KG1 (cell line): Measurements from ENCODE around the gene HRAS.

Experiments used
- DNase-seq: peaks from one replicate; lab custom pipeline; 2025; lab: John Stamatoyannopoulos, UW

The HRAS gene

DNA sequence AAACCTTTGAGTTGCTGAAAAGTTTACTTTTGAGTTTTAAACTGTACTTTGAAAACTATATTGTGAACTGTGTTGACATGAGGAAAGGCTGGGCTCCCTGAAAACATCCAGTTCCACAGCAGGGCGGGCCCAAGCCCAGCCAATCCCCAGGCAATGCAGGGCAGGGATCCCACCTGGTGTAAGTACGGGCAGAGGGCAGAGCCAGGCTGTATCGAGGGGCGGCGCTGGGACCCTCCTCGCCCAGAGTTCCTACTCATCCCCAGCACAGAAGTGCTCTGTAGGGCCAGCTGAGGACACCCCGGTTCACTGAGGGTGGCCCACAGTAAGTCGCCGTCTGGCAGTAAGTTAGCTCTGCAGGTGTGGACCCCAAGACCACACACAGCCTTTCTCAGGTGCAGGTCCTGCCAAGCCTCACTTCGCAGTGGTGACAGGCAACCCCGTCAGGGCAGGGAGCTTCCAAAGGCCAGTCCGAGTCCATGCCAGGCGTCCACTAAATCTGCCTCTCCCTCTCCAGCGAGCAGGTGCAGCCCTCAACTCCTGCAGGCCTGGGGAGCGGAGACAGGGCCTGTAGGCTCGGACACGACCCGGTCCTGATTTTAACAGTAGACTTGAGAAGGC is 31.7 kb upstream of the HRAS start:
- no peak for DNase-seq

DNA sequence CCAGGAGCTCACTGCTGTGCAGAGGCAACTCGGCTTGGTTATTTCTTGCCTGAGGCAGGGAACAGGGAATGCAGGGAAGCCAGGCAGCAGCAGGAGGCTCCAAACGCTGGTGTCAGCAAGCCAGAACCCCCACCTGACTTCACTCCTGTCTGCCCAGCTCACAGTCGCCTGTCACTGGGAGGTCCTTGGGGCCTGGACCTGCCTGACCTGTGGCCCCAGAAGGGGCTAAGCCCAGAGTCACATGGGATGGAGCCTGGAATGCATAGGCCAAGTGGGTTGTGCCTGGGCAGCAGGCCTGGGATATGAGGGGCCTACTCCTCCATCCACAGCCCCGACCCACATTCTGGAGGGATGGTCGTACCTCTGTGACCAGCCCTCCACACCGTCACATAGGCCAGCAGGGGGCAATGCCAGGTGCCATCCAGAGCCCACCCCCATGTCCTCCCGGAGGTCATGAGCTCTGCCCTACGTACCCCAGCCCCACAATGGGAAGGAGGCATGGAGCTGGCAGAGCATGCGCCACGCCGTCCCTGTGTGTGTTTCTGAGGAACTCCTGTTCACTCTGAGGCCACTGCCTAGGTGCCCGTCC is 30.6 kb upstream of the HRAS start:
- no peak for DNase-seq

- no peak for DNase-seq
These were observed 28.6 kb upstream of the HRAS start for GRCh38 chr11:563812-564578.

- DNase-seq = no peak
These were observed 27.9 kb upstream of the HRAS start for GRCh38 chr11:563066-563811.

- DNase-seq = no peak
These were observed 26.8 kb upstream of the HRAS start for GRCh38 chr11:562046-562645.

DNA sequence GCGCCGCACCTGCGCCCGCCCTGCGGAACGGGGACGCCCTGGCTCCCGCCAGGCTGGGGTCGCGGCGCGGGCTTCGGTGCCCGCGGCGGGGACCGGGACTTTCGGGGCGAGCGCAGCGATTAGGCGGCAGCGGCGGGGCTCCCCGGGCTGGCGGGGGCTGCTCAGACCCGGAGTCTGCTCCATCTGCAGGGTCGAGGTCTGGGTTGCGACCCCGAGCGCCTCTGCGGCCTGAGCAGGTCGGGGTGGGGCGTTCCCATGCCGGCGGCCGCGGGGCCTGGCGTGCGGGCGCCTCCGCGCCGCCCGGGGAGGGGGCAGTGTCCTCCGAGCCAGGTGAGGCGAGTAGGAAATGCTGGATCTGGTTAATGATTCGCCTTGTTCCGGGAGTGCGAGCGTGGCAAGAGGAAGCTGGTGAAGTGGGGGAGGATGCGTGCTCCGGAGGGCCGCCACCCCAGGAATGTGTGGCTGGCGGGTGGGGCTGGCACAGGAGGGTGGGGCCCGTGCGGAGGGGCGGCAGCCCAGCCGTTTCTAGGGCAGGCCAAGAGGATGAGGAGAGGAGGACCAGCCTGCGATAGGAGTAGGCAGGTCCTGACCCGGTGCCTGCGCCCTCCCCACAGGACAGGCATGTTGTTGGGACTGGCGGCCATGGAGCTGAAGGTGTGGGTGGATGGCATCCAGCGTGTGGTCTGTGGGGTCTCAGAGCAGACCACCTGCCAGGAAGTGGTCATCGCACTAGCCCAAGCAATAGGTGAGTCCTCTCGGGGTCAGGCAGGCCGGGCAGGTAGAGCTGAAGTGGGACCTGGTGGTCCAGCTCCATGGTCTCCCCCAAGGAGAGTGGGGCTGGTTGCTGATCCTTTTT is 26.0 kb upstream of the HRAS start:
- no peak for DNase-seq

DNA sequence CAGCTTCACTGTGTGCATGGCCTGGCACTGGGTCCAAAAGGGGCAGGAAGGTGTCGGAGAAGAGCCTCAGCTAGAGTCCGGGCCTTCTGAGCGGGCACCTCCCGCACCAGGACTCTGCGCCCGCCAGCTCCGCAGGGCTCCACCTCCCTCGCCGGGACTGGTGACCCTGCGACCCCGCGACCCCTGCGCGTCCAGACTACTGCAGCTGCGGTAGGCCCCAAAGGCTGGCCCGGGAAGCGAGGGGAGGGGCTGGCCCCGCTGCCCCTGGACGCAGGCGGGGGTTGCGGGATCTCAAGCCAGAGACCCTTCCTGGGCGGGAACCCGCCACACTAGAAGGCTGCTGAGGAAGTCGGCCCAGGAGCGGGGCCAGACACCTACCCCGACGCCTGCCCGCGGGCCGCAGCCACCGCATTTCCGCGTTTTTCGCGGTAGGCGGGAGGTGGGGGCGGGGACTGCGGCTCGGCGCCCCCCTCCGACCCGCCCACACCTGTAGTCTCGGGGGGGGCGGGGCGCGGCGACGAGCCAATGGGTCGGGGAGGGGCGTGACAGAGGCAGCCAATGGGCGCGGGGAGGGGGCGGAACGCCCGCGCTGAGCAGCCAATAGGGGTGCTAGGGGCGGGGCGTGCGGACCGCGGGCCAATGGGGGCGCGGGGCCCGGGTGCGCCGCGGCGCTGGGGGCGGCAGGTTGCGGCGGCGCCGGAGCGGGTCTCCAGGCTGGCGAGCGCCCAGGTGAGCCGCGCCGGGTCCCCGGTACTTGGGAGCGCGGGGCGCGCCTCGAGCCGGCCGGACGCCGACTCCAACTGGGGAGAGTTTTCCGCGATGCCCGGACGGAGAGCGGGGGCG is 25.1 kb upstream of the HRAS start, which contains the start of the genes LMNTD2 and RASSF7:
Gene LMNTD2, minus strand, starts transcription at position 434 of the 843 bp plus-strand sequence. Its CDS starts 22 bp downstream, at position 412.
Gene RASSF7, plus strand, starts transcription at position 666 of the 843 bp plus-strand sequence. CDS start 799 bp downstream, outside the sequence.
- DNase-seq = peak; percentile 94

DNA sequence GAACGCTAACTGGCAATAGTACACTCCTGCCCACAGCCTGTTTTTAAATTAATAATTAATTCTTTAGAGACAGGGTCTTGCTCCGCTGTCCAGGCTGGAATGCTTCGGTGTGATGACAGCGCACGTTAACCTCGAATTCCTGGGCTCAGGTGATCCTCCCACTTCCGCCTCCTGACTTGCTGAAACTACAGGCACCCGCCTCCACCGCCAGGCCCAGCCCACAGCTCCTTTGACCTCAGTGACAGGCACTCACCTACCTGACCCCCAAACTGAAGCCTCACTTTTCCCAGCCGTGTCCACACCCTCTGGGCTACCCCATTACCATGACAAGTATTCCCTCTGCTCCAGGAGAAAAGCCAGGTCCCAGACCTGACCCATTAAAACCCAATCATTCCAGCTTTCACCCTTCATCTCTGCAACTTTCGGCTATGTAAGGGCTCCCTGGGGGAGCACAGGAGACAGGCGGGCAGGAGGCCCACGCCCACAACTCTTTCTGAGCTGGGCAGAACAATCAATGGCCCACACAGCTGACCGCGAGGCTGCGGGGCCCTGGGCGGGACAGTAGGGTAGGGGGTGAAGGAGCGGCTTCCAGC is 24.4 kb upstream of the HRAS start:
- DNase-seq = no peak

- DNase-seq = no peak
These were observed 23.7 kb upstream of the HRAS start for GRCh38 chr11:559020-559620.

DNA sequence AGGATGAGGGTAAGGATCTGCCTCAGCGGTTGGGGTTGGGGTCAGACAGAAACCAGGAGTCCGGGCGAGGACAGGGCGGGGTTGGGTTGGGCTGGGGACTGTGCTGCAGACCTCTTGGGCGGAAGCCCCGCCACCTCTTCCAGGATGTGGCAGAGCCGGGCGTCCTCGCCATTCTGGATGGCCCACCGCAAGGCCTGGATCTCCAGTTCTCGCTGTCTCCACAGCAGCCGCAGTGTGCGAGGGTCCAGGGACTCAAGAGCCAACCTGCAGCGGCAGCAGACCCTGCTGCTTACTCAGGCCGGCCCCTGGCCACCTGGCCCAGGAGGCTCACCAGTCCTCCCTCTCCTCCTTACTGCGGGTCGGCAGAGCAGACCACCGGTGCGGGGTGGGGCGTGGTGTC is 23.1 kb upstream of the HRAS start:
- no peak for DNase-seq

DNA sequence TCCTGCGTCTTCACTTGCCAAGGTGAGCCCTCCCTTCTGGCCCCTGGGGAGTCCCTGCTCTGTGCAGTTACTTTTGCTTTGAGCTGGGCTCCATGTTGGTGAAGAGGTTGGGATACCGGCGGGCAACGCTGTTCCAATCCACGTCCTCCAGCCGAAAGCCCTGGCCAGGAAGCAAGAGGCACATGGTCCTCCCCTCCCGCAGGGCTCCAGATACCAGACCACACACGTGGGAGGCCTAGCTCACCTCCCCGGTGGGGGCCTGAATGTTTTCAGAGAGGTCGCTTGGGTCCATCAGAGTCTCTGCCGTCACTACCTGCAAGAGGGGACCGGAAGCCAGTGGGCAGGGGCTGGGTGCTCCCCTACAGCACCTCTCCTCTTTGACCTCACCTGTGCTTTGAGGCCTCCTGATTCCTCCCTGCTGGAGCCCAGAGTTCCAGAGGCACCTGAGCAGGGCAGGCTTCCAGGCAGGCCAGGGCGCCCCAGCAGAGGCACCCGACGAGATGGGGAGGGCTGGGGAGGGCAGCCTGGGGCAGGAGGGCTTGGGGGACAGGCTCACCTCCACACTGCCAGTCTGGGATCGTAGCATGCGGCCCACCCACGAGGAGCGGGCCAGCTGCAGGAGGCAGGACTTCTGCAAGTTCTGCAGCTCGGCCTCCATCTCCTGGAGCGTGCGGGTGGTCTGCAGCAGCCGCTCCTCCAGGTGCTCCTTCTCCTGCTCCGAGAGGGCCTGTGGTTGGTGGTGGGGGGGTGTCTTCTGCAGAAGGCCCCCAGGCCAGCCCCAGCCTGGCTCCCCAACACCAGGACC is 22.2 kb upstream of the HRAS start:
- DNase-seq = no peak

GRCh38 chr11:556662-557256 is 21.4 kb upstream of the HRAS start:
- DNase-seq = no peak

- no peak for DNase-seq
These were observed 20.6 kb upstream of the HRAS start for GRCh38 chr11:555780-556661.

DNA sequence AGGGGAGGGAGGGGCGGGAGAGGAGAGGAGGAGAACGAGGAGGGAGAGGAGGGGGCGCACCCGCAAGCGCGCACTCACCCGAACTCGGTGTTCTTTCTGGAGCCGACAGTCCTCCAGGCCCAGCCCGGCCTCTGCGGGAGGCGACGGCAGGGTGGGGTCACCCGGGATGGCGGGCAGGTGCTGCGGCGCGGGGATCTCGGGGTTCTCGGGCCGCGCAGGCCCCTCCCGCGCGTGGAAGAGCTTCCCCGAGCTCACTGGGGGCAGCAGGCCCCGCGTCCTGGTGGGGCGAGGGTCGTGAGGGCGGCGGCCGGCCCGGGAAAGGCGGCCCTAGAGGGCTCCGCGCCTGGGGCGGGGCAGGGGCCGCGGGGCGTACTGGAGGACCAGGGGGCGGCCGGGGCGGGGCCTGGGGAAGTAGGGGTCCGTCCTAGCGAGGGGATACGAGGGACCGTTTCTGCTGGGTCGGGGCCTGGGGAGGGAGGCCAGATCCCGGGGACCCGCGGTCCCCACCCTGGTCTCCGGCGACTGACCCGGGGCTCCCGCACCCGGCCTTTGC is 19.9 kb upstream of the HRAS start:
- DNase-seq = no peak

DNA sequence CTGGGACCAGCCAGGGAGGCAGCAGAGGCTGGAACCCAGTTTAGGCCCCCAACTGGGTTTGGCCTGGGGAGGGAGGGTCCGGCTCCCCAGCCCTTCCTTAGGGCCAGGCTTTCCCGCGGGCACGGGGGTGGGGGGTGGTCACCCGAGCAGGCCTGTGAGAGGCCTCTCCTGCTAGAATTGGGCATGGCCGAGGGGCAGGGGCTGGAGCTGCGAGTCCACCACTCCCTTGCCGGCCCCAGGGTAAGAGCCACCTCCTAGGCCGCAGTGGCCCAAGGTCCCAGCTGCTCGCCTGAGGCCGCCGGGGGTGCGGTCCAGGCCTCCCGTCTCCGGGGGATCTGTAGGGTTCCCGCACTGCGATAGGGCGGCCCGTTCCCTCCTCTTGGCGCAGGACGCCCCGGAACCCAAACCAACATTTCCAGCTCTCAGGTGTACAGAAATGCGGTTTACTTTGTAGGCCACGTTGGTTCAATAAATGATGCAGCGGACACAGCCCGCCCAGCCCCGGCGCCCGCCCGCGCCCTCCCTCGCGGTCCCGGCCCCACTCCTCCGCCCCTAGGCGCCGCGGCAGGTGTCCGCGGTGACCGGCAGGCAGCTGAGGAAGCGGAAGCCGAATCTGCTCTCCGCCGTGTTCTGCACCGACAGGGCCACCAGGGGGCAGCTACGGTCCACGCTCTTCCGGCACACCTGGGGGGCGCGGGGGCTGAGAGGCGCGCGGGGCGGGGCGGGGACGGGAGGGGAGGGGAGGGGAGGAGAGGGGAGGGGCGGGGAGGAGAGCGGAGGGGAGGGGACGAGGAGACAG is 19.3 kb upstream of the HRAS start:
- DNase-seq = peak; percentile 32

DNA sequence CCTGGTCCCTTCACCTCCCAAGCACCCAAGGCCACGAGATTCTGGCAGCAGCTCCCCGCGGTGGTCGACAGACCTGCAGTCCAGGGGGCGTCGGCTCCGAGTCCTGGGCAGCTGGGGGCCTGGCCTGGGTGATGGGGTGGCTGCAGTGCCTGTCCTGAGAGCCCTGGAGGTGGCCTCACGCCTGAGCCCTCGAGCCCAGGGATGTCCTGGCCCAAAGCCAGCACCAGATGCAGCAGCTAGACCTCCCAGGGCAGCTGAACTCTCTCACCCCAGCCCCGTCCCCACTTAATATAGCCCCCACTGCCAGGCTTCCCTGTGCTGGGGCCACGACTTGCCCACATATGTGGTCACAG is 18.6 kb upstream of the HRAS start:
- no peak for DNase-seq
